Rectal smooth muscle tissue (tissue), 1 donor: ENCODE data around the gene SPECC1L.
"Not testable (repeated sequence)": the region's sequence is repeated elsewhere in the genome, so short reads cannot be mapped to it uniquely, and the experiment has no call there.

Experiments used
- H3K27ac ChIP-seq: one replicate; pipeline ENCODE4 v1.7.0; 2013; ENCODE audit warnings: low read depth, low read length, inconsistent platforms
- H3K27me3 ChIP-seq: one replicate; pipeline ENCODE4 v1.7.0; 2013; ENCODE audit warnings: low read length; ENCODE audit not compliant: control insufficient read depth, insufficient read depth
- H3K36me3 ChIP-seq: one replicate; pipeline ENCODE4 v1.7.0; 2013; ENCODE audit warnings: low read length; ENCODE audit not compliant: control insufficient read depth, insufficient read depth
- H3K4me1 ChIP-seq: one replicate; pipeline ENCODE4 v1.7.0; 2013; ENCODE audit warnings: low read length; ENCODE audit not compliant: control insufficient read depth, insufficient read depth
- H3K4me3 ChIP-seq: one replicate; pipeline ENCODE4 v1.7.0; 2013; ENCODE audit warnings: low read length
- H3K9ac ChIP-seq: one replicate; pipeline ENCODE4 v1.7.0; 2013; ENCODE audit warnings: low read length

The SPECC1L gene

DNA sequence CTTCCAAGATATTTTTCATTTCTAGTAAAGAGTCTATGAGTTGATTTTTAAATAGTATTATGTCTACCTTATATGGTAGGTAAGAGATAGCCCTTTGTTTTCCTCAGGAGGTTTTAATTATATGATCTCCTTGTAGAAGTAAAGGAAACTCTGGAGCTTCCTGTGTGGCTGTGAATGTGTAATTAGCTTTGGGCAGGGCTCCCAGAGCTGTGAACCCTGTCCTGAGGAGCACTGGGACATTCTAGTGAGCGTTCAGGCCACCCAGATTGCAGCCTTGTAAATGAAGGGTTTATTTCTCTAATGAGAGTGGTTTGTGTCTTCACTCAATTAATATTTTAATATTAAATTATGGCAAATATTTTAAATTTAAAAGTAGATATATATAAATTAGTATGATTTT is 24.3 kb downstream of the SPECC1L start:
- H3K27ac ChIP-seq, H3K27me3 ChIP-seq, H3K9ac ChIP-seq, H3K36me3 ChIP-seq, H3K4me3 ChIP-seq: not testable (repeated sequence)
- H3K4me1 ChIP-seq: peaks cover 18% of the 10 kb centered on the region

GRCh38 chr22:24298497-24299155 is 28.0 kb downstream of the SPECC1L start:
- peaks cover 13% of the 10 kb centered on the region for H3K4me1 ChIP-seq
- not testable (repeated sequence) for H3K36me3 ChIP-seq, H3K9ac ChIP-seq, H3K27me3 ChIP-seq, H3K27ac ChIP-seq, H3K4me3 ChIP-seq

DNA sequence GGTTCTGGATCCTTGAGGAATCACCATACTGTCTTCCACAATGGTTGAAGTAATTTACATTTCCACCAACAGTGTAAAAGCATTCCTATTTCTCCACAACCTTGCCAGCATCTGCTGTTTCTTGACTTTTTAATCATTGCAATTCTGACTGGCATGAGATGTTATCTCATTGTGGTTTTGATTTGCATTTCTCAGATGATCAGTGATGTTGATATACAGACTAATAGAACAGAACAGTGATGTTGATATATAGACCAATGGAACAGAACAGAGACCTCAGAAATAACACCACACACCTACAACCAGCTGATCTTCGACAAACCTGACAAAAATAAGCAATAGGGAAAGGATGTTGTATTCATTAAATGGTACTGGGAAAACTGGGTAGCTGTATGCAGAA is 29.9 kb downstream of the SPECC1L start:
- H3K27me3 ChIP-seq, H3K4me3 ChIP-seq, H3K27ac ChIP-seq, H3K36me3 ChIP-seq, H3K9ac ChIP-seq: not testable (repeated sequence)
- H3K4me1 ChIP-seq: peaks cover 20% of the 10 kb centered on the region

DNA sequence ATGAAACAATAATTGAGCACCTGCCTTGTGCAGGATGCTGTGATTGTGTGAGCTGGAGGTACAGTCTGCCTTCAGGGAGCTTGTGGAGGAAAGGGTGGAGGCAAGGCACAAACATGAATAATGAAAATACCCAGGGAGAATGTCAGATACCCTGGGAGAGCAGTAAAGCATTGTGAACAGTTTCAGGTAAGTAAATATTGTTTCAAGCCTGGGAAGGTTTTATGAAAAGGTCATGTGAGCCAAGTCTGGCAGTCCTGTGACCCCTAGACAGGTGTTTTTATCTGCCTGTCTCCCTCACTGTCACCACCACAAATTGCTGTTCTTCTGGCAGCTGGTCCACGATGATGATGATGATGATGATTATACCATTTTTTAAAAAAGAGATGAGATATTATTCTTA is 32.0 kb downstream of the SPECC1L start:
- peaks cover 20% of the 10 kb centered on the region for H3K4me1 ChIP-seq
- peaks cover 3% of the 10 kb centered on the region for H3K36me3 ChIP-seq
- no peak overlapping the region for H3K4me3 ChIP-seq
- H3K9ac ChIP-seq: no peak overlapping the region
- peak overlapping the region; percentile 61 for H3K27ac ChIP-seq
- no peaks in the 10 kb centered on the region for H3K27me3 ChIP-seq

- Histone ChIP-seq H3K36me3 (peaks cover 3% of the 10 kb centered on the region), H3K27ac (peak overlapping the region; percentile 61), H3K9ac (no peak overlapping the region), H3K27me3 (no peaks in the 10 kb centered on the region), H3K4me1 (peaks cover 20% of the 10 kb centered on the region), H3K4me3 (no peak overlapping the region)
Observed at GRCh38 chr22:24303007-24303406, 32.4 kb downstream of the SPECC1L start.

DNA sequence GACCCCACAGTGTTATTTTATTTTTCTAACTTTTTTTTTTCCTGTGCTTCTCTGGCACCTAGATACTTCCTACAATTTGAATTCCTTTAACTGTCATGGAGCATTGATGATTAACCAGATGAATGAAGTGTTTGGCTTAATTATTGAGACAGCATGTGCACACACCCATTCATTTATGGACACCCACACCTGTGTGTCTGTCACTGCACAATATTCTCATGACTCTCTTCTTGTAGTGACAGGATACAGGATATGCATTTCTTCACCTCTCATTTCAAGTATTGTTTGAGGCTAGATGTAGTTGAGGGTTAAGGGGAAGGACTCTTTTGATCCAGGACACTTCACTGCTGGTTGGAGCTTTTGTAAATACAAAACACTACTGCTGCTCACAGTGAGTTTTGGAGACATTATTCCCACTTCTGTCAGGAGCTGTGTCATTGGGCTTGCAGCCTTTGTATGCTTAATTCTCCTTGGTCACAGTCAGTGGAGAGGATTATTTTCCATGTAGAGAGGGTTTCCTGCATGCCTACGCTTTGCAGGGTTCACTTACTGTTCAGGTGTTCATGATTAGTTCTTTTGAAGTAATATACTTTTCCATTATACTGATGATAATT is 33.5 kb downstream of the SPECC1L start:
- H3K27me3 ChIP-seq: no peaks in the 10 kb centered on the region
- peaks cover 3% of the 10 kb centered on the region for H3K36me3 ChIP-seq
- peak overlapping the region; percentile 61 for H3K27ac ChIP-seq
- no peak overlapping the region for H3K9ac ChIP-seq
- peaks cover 20% of the 10 kb centered on the region for H3K4me1 ChIP-seq
- H3K4me3 ChIP-seq: no peak overlapping the region

DNA sequence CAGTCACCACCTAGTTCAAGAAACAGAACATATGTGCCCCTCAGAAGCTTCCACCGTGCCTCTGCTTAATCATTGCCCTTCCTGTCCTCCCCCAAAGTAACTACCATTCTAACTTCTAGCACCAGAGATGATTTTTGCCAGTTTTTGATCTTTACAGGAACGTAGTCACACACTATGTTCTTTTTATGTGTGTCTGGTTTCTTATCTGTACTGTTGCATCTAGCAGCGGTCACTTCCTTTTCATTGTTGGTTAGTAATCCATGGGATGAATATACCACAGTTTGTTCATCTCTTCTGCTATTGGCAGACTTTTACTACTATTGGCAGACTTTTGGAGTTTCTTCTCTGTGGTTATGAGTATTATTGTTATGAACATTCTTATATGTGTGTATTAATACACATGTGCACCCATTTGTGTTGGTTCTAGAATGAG is 34.6 kb downstream of the SPECC1L start:
- peaks cover 3% of the 10 kb centered on the region for H3K36me3 ChIP-seq
- H3K4me3 ChIP-seq: no peak overlapping the region
- no peak overlapping the region for H3K27ac ChIP-seq
- H3K4me1 ChIP-seq: peaks cover 20% of the 10 kb centered on the region
- no peaks in the 10 kb centered on the region for H3K27me3 ChIP-seq
- H3K9ac ChIP-seq: no peak overlapping the region

DNA sequence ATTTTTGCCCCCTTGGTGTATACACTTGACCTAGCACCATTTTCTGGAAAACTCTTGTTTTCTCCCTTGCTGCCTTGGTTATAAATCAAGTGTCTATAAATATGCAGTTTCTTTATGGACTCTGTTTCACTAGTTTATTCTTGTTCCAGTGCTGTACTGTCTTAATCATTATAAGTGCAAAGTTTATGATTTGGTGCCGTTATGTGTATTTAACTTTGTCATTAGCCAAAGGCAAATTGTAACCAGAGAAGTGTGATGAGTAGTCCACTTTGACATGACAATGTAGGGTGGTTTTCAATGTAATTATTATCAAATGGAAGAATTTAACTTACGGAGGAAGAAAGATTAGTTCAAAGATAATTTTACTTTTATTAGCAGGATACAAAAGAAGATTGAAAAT is 40.3 kb downstream of the SPECC1L start:
- Histone ChIP-seq H3K36me3 (peaks cover 5% of the 10 kb centered on the region), H3K4me1 (peaks cover 6% of the 10 kb centered on the region), H3K27me3 (no peaks in the 10 kb centered on the region), H3K9ac (no peak overlapping the region), H3K27ac (no peak overlapping the region), H3K4me3 (no peak overlapping the region)

DNA sequence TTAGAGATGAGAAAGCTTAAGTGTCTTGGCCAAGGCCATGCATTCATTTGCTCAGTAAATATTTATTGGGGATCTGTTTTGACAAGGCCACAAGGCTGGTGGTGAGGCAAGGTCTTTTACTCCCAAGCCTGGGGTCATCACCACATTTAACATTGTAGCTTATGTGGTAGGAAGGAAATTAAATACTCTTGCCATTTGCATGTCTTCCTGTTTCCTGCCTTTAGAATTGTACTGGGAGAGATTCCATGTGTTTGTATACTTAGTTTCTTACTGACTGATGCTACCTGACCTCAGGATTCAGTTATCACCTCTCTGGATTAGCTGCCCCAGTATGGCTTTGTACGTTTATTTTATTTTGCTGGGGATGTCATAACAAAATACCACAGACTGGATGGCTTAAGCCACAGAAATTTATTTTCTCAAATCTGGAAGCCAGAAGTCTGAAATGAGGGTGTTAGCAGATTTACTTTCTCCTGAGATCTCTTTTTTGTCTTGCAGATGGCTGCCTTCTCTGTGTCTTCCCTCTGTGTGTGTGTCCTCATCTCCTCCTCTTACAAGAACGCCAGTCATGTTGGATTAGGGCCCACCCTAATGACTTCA is 44.8 kb downstream of the SPECC1L start:
- no peak overlapping the region for H3K4me3 ChIP-seq
- H3K9ac ChIP-seq: no peak overlapping the region
- peaks cover 6% of the 10 kb centered on the region for H3K4me1 ChIP-seq
- peaks cover 5% of the 10 kb centered on the region for H3K36me3 ChIP-seq
- H3K27me3 ChIP-seq: no peaks in the 10 kb centered on the region
- H3K27ac ChIP-seq: no peak overlapping the region

- not testable (repeated sequence) for H3K27me3 ChIP-seq, H3K4me3 ChIP-seq, H3K36me3 ChIP-seq, H3K4me1 ChIP-seq, H3K9ac ChIP-seq, H3K27ac ChIP-seq
Observed at GRCh38 chr22:24316264-24316663, 45.6 kb downstream of the SPECC1L start.

DNA sequence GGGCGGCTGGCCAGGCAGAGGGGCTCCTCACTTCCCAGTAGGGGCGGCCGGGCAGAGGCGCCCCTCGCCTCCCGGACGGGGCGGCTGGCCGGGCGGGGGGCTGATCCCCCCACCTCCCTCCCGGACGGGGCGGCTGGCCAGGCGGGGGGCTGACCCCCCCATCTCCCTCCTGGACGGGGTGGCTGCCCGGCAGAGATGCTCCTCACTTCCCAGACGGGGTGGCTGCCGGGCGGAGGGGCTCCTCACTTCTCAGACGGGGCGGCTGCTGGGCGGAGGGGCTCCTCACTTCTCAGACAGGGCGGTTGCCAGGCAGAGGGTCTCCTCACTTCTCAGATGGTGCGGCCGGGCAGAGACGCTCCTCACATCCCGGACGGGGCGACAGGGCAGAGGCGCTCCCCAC is 46.9 kb downstream of the SPECC1L start:
- H3K4me3 ChIP-seq, H3K27me3 ChIP-seq, H3K27ac ChIP-seq, H3K9ac ChIP-seq, H3K4me1 ChIP-seq: not testable (repeated sequence)
- peaks cover 12% of the 10 kb centered on the region for H3K36me3 ChIP-seq

GRCh38 chr22:24319451-24319850 is 48.8 kb downstream of the SPECC1L start:
- H3K27me3 ChIP-seq: no peaks in the 10 kb centered on the region
- H3K4me1 ChIP-seq: peaks cover 6% of the 10 kb centered on the region
- H3K4me3 ChIP-seq: no peak overlapping the region
- peaks cover 12% of the 10 kb centered on the region for H3K36me3 ChIP-seq
- no peak overlapping the region for H3K9ac ChIP-seq
- no peak overlapping the region for H3K27ac ChIP-seq

GRCh38 chr22:24321999-24322398 is 51.4 kb downstream of the SPECC1L start:
- peaks cover 7% of the 10 kb centered on the region for H3K36me3 ChIP-seq

More at GRCh38 chr22:24321999-24322398, 51.4 kb downstream of the SPECC1L start:
- no peak overlapping the region for H3K27ac ChIP-seq
- H3K4me1 ChIP-seq: no peaks in the 10 kb centered on the region
- H3K4me3 ChIP-seq: no peak overlapping the region
- no peak overlapping the region for H3K9ac ChIP-seq
- no peaks in the 10 kb centered on the region for H3K27me3 ChIP-seq
